ENCODE measurements around the gene GPR101. TPM values are rescaled to one million over a fixed set of nuclear protein-coding genes. Genes with fewer than 3 reads are reported as not detected.

The GPR101 gene
- total and polyA plus RNA-seq, 11 donors = not detected

DNA sequence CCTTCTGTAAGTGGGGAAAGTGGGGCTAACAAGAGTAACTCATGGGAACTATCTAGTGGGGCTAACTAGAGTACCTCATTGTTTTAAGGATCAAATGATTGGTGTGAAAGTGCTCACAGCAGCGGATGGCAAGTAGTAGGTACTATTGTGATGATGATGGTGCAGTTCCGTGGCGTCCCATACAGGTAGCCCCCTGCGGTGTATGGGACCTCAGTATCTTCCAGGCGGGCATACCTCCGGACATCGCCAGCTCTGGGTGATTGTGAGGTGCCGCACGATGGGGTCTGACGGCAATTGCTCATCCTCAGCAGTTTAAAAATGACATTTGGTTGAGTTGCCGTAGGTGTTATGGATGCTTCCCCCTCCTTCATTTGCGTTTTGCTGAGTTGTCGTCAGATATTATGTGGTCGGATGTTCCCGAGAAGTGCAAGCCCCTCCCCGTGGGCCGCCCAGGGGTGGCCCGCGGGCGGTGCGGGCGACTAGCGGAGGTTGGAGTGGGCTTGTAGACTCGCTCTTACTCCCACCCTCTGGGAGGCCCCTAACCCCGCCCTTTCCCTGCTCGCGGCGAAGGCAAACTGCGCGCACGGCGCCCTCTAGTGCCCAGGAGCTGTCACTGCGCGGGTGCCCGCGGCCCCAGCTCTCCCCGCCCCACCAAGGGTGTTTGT, 18.3 kb upstream of the GPR101 start:
- Histone ChIP-seq H3K4me1 (peaks cover 0 to 18% (median 2%) of the 10 kb centered on the region in 12 donors), H3K27me3 (peaks cover 0 to 45% (median 0%) of the 10 kb centered on the region in 9 donors), H3K4me3 (peak overlapping the region; percentile 14 to 52 (median 44)), H3K9me3 (no peaks in the 10 kb centered on the region), H3K27ac (no peak overlapping the region), H3K36me3 (no peaks in the 10 kb centered on the region)
- intact Hi-C loops (cut with DNase I) = loop anchor here in 7 of 10 donors (2.0 to 10.0 kb wide), 3 partner anchors 95 to 97 kb away; no protein-coding TSS in a partner anchor
- WGBS, 4 donors = 1 to 22% (median 8%) methylated on average over 32 to 37 of the region's 37 CpGs
- ATAC-seq (peak in 3 of 4 donors; percentile 78 to 83 (median 80)), DNase-seq (peak; percentile 39 to 78 (median 52))
- peak; percentile 65 to 84 (median 74) for TF ChIP-seq CTCF (IDR thresholded peaks at IDR 0.05)
- no peak for TF ChIP-seq POLR2A (IDR thresholded peaks at IDR 0.05)

DNA sequence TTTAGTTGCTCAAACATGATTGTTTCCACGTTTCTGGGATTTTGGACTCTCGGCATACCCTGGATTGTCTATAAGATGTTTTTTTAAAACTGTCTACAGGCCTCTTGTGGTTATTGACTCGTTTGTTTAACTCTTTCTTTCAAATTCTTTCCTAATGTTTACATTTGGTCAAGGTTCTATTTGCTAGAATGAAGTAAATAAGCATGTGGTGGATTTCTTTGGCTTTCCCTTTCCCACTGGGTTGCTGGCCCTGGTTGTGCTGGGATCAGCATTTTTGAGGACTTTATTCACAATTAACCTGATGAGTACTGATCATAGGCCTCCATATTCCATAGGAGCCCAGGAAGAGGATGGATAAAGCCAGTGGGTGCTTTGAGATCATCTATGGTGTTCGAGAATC, 11.1 kb upstream of the GPR101 start:
- DNase-seq = no peak
- Histone ChIP-seq H3K4me1 (no peaks in the 10 kb centered on the region), H3K27ac (no peak overlapping the region), H3K9me3 (no peaks in the 10 kb centered on the region), H3K36me3 (no peaks in the 10 kb centered on the region), H3K27me3 (peaks cover 0 to 15% (median 0%) of the 10 kb centered on the region in 9 donors), H3K4me3 (no peak overlapping the region)
- no peak for ATAC-seq
- intact Hi-C loops (cut with DNase I) = loop anchor here in 1 of 10 donors (10.0 kb wide), 1 partner anchor 90 kb away; no protein-coding TSS in a partner anchor
- no peak for TF ChIP-seq POLR2A (IDR thresholded peaks at IDR 0.05)
- no peak for TF ChIP-seq CTCF (IDR thresholded peaks at IDR 0.05)
- WGBS, 4 donors = 59 to 78% (median 69%) methylated on average over 4 of the region's 4 CpGs

DNA sequence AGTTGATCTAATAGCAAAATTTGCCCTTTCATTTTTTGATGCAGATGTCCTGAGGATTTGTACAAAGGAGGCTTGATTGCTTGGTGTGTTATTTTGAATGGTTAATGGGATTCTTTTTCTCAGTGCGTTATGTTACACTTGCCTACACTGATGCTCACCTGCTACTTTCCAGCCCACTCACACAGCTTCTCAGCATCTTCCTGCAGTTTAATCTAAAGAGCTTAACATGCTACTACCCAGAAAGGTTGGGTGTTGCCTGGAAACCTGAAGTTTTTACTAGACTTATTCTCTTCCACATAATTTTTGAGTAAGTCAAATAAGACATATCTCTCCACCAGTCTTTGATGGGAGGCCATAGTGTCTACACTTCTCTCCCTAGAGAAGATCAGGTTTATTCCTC, 9.9 kb upstream of the GPR101 start:
- ATAC-seq = no peak
- H3K36me3 ChIP-seq = no peaks in the 10 kb centered on the region
- H3K4me1 ChIP-seq = no peaks in the 10 kb centered on the region
- intact Hi-C loops (cut with DNase I) = loop anchor here in 1 of 10 donors (10.0 kb wide), 1 partner anchor 89 kb away; no protein-coding TSS in a partner anchor
- no peak overlapping the region for H3K27ac ChIP-seq
- H3K4me3 ChIP-seq = no peak overlapping the region
- WGBS, 4 donors = 88 to 96% (median 91%) methylated on average over 1 of the region's 1 CpG
- H3K27me3 ChIP-seq = peaks cover 0 to 15% (median 0%) of the 10 kb centered on the region in 9 donors
- DNase-seq = no peak
- TF ChIP-seq CTCF (IDR thresholded peaks at IDR 0.05) (no peak), POLR2A (IDR thresholded peaks at IDR 0.05) (no peak)
- H3K9me3 ChIP-seq = no peaks in the 10 kb centered on the region

- ATAC-seq = no peak
- H3K9me3 ChIP-seq = no peaks in the 10 kb centered on the region
- H3K36me3 ChIP-seq = no peaks in the 10 kb centered on the region
- WGBS, 4 donors = 69 to 90% (median 79%) methylated on average over 3 of the region's 3 CpGs
- TF ChIP-seq POLR2A (IDR thresholded peaks at IDR 0.05) = no peak
- TF ChIP-seq CTCF (IDR thresholded peaks at IDR 0.05) = no peak
- H3K27me3 ChIP-seq = peaks cover 0 to 30% (median 0%) of the 10 kb centered on the region in 9 donors
- intact Hi-C loops (cut with DNase I) = loop anchor here in 1 of 10 donors (10.0 kb wide), 1 partner anchor 87 kb away; no protein-coding TSS in a partner anchor
- no peak overlapping the region for H3K4me3 ChIP-seq
- H3K4me1 ChIP-seq = no peaks in the 10 kb centered on the region
- DNase-seq = no peak
- H3K27ac ChIP-seq = no peak overlapping the region
These were observed 7.5 kb upstream of the GPR101 start for GRCh38 chrX:137041329-137041728.
